Forelimb muscle (tissue), 1 donor: ENCODE data around the gene POC1B. TPM values are rescaled to one million over a fixed set of nuclear protein-coding genes. Genes with fewer than 3 reads are reported as not detected.
"Not testable (repeated sequence)": the region's sequence is repeated elsewhere in the genome, so short reads cannot be mapped to it uniquely, and the experiment has no call there.

ENCODE experiments used
- DNase-seq: peaks from one replicate; pipeline ENCODE4 v3.0.0-alpha.2; 2013; ENCODE audit warnings: low read depth
- polyA plus RNA-seq: library from polyadenylated mRNA; unstranded; fragments of 120-200 nt; gene quantifications from one replicate; pipeline ENCODE4 v1.2.1, GENCODE V29; 2013; ENCODE audit not compliant: insufficient read length

Gene POC1B
- polyA plus RNA-seq, 1 donor: 8.5 TPM

DNA sequence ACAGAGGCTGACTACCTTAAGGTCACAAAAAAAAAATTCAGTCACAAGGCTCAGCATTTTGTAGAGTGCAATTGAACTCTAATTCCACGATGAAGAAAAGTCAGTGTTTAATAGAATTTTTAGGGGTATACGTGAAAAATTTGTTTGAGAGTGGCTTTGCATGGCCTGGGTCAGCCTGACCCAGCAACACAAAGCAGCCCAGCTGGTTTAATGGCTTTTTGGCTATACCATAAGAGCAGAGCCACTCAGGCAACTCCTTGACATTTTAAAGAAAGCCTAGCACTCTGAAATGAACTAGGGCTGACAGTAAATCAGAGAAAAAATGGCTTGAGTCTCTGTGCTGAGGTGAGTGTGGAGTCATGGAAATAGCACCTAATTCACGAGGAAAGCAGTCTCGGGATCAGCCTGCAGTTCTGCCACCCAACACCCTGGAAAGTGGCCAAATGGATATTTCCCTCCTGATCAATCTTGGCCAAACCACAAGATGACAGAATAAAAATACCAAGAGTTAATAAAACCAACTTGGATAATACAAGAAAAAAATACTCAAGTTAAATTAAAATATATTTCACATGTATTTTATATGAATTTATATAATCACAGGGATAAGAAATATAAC is 60.8 kb downstream of the POC1B start:
- no peak for DNase-seq

DNA sequence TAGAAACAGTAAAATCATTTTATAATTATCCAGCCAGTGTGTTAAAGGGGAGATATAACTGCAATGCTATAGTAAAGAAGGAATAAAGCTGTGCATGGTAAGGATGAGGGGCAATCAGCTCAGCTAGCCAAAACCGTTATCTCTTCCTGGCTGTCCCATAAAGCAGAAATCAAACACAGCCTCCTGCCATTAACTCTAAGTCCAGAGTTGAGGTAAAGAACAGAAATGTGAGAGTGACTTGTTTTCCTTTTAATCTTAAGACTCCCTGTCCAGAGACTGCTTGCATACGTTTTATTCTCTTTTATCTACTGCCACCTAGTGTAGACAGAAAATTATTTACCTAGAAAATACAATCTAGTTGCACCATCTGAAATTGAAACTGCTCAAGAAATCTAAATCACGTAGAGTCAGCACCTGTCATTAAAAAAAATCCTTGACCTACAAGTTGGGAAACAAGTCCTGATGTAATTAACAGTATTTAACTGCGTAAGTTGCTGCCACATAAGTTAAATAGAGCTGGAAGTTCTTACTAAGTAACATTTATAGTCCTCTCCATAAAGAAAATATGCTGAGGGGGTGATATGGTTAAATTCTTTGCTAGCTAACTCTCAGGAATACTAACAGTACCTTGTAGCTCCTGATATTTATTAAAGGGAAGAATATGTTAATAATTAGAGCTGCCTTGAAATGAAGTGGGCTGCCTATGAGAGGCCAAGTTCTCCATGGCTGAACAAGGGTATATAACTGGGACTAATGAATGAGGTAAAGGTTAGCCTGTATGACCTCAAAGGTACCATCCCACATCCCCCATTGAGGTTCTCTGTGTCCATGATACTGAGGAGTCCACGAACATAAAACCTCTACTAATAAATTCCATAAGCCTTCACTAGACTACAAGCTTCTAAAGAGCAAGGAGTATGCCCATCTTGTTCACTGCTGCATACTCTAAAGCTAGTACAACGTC is 63.9 kb downstream of the POC1B start:
- no peak for DNase-seq

DNA sequence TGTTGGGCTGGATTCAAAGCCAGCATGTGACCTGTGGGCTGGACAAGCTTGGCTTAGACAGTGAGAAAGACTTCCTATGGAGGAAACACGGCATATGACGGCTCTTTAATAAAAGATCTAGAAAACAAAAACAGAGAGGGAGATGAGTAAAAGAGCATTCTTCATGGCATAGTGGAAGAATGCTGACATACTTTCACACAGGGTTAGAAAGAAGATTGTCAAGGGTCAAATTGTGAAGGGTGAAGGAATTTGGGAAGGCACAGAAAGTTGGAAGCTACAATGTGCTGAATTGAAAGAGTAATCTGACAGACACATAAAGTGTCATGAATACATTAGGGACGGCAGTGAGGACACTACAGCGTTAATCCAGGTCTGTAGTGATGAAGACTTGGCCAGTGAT is 64.7 kb downstream of the POC1B start:
- DNase-seq: no peak

DNA sequence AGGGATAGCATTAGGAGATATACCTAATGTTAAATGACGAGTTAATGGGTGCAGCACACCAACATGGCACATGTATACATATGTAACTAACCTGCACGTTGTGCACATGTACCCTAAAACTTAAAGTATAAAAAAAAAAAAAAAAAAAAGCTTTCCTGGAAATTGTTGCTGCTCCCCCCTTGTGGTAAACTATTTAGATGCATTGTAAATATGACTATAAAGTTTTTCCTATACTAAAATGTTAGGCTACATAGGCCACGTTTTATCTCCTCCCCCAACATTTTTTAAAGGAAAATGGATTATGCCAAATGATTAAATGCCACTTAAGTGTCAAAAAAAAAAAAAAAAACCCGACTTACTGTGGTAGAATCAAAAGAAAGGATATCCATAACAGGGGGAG is 66.6 kb downstream of the POC1B start:
- DNase-seq: not testable (repeated sequence)

DNA sequence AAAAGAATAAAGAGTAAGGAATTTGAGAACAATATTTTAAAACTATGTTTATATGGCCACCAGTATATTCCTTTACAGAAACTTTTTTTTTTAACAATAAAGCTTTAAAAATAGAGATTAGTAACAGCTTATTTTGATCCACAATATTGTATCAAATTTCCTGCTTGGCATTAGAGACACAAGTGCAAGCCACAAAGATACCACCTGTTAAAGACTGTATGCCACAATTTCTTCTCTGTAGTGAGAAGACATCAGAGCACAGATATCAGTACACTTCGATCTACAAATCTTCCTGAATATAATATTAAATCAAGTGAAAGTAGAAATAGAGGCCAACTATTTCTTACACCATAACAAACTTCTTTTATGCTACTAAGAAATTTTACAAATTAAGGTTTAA is 69.3 kb downstream of the POC1B start:
- DNase-seq: no peak

DNA sequence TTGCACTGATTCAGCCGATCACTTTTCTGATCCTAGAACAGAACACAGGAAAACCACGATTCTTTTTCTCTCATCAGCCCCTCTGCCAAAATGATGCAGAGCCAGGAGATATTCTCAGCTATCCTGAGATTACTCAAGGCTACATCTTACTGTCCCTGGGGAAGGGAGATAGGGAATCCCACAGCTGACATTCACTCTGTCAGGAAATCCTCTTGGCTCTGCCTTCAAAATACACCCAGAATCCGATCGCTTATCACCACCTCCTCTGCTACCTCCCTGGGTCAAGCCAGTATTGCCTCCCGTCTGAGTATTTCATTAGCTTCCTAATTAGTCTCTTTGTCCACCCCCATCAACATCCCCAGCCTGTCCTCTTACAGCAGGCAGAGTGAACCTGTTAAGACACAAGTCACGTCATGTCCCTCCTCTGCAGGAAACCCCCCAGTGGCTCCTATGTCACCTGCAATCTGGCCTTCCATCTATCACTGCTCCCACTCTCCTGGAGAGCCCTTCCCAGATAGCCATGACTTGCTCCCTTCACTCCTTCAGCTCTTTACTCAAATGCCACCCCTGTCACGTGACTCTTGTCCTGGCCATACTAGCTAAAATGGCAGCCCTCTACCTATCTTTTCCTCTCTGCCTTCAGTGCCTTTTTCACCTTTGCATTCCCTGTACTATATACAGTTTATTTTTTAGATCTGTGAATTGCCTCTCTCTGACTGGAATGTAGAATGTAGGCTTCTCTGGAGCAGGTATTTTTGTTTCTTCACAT is 71.6 kb downstream of the POC1B start:
- DNase-seq: no peak

DNA sequence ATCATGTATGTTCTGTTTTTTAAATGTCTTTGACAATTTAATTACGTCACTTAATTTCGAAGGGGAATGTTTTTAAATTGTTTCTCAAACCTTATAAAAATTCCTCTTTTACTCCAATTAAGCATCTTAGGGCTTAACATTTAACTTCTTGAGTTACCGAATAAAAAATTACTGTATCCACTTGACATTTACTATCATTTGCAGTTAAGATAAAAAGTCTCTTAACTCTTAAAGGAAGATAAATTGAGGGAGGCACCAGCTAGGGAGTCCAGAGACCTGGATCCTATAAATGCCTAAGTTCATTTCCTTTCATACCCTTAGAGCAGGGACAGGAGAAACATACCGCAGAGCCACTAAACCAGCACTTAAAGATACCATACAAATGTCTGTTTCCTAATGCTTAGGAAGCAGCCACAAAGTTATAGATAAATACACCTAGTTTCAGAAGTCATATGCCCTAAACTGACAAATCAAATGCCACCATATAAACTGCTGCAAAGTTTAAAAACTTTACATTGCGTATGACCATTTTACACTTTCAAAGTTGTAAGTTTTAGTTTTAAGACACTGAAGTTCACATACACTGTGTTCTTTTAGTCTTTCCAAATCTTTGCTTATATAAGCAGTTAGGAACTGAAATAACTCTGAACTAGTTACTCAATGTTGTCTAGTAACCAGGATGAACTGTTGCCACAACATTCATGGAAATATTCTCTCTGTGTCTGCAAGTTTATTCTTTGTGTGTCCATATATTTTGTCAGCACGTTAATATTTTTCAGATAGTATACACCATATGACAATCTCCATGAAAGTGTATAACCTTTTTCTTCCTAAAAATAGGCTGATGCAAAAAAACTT is 72.5 kb downstream of the POC1B start:
- DNase-seq: peak; percentile 60

DNA sequence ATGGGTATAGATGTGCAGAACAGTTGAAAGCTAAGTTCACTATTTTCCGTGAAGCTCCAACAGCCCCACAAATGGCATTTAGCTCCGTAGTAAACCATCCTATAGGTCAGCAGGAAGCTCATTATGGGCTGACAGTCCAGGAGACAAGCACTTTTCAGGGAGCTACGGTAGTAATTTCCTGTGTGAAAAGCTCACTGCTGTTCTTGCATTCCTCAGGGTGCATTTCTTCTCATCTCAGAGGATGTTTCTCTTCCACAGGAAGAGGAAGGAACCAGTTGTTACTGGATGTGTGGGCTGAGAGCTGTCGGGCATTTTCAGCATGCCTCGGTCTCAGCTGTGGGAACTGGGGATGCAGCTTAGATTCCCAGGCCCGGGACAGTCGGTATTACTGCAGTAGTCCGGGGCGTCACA is 74.0 kb downstream of the POC1B start:
- DNase-seq: no peak

DNA sequence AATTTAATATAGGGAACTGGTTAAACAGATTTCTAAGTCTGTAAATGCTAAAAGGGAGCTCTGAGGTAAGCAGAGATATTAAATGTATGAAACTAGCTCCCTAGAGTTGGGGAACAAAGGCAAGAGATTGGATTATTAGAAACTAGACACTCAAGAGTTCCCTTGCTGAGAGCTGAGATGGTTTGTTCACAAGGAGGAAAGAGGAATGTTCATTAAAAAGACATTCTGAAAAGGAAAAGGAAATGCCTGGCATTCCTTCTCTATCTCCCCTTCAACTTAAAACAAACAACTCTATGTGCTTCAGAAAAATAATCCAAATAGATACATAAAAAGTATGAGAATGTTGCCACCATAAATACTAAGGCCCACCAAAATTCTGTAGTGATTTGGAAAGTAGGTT is 74.9 kb downstream of the POC1B start:
- no peak for DNase-seq

DNA sequence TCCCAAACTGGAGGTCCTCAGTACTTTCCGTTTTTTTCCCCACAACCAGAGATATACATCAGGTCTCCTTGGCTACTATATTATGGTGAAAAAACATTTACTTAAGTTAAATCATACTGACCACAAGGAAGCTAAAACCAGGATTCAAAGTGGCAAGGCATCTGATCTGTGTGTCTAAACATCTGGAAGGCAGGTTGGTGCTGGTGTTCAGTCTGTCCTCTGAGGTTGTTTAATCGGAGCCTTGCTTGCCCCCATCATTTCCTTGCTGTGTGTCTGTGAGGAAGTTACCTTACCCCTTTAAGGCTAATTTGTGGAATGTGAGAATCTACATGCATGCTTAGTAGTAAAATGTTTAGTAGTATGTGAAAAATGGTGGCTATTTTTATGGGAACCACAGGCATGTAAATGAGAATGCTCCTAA is 76.9 kb downstream of the POC1B start:
- no peak for DNase-seq

DNA sequence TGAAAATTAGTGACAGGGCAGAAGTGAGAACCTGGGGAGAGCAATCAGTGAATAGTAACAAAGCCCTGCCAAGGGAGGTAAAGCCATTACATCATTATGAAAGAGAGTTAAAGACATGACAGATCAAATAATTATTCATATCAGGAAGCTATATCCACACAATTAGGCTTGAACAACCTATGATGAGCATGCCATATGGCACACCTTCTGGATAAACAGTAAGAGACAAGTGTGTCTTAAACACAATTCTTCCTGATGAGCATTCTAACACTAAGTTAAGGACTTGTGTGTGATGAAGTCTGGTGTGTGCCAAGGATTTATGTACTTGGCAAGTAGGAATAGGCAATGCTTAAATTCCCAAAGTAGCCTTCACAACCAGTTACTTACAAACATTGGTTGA is 77.3 kb downstream of the POC1B start:
- DNase-seq: no peak

DNA sequence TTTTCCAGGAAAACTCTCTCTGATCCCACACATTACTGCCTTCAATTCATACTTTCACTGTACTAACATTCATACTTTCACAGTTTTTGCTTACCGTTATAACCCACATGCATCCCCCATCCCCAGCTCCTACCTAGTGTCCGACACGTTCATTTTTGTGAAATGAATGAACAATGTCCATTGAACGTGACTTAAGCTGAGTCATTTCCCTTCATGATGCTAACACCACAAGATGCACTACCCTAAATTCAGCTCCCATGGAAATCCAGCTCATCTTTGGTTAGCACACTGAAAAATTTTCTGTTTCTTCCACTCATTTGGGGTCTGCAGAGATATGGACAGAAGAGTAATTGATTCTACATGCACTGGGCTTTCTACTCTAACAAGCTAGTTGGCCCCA is 85.9 kb downstream of the POC1B start:
- no peak for DNase-seq

DNA sequence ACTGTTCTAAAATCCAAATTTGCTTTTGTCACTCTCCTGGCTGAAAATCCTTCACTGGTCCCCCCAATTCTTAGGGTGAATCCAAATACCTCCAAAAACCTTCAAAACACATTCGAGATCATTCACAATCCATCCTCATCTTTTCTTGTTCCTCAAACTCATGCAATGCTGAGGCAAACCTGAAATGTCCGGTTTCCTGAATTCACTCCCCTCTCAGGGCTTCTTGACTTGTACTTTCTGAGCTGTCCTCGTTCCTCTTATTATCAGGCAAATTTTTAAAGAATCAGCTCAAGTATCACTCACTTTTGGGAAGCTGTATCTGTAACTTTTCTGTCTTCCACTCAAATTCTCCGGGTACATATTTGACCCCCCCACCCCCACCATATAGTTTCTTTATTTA is 88.6 kb downstream of the POC1B start:
- DNase-seq: no peak

DNA sequence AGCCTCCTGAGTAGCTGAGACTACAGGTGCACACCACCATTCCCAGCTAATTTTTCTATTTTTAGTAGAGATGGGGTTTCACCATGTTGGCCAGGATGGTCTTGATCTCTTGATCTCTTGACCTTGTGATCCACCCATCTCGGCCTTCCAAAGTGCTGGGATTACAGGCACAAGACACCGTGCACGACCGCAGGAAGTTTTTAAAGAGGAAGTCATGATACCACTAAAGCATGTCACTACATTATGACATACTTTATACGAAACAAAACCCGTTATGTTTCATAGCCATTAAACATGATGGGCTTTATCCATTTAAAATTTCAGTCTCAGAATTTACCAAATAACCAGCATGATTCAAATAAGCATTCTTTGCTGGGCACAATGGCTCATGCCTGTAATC is 89.8 kb downstream of the POC1B start:
- no peak for DNase-seq

DNA sequence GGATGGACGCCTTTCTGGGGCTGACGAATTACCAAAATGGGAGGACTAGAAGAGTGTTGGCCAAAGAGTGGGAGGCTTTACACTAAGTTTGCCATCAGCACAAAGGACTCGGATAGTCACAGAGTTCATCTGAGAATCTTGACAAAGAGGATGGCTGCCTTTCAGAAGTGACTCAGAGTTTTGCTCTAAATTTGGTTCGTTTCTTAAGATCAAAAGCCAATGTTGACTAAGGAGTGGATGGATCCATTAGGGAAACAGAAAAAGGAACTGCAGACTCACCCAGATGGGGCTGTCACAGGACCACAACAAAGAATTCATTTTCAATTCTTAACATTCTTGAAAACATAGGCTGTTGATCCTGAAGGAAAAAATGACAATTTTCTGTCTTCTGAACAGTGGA is 92.2 kb downstream of the POC1B start:
- no peak for DNase-seq

DNA sequence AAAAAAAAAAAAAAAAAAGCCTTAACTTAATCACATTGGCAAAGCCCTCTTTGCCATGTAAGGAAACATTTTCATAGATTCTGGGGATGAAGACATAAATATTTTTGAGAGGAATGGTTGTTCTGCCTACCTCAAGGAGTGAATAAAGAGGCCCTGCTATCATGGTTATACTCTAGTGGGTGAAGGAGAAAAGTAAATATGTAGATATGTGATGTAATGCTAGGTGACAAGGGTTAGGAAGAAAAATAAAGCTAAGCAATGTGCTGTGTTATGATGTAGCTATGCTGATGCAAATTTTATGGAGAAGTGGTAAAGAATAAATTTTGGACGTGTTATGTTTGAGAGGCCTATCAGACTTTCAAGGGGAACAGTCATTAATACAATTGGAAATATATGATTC is 93.5 kb downstream of the POC1B start:
- DNase-seq: no peak

DNA sequence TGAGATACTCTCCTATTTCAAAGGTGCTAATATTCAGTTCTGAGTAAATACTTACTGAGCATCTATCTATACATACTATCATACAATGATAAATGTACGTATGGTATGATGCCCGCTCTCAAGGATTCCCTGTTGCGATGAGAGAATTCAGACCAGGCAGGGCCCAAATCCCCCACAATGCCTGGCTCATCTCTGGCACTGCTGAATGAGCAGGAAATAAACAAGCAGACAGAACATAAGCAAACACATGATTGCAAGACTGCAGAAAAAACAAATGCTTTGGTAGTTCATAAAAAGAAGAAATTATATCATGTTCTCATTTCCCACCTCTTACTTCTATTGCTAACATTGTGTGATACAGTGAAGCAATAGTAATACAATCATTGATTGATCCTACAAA is 96.3 kb downstream of the POC1B start:
- no peak for DNase-seq

DNA sequence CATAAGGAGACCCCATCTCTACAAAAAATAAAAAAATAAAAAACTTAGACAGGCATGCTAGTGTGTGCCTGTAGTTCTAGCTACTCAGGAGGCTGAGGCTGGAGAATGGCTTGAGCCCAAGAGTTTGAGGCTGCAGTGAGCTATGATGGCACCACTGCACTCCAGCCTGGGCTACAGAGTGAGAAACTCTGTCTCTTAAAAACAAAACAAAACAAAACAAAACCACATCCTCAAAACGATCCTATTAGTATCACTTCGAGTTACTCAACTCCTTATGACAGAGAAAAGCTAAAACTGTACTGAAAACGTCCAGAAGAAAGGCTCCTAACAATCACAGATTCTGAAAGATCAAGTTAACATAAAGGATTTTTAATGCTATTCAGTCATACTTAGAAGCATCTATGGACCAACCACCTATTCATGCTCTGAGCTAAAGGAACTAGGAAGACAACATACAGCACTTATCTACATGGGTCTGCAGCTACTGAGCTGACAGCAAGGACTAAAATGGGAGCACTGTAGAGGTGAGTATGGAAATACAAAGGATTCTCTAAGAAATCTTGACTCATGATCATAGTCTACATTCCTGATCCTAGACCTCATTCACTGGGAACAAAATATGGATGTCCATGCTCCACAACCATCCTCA is 98.2 kb downstream of the POC1B start:
- no peak for DNase-seq

DNA sequence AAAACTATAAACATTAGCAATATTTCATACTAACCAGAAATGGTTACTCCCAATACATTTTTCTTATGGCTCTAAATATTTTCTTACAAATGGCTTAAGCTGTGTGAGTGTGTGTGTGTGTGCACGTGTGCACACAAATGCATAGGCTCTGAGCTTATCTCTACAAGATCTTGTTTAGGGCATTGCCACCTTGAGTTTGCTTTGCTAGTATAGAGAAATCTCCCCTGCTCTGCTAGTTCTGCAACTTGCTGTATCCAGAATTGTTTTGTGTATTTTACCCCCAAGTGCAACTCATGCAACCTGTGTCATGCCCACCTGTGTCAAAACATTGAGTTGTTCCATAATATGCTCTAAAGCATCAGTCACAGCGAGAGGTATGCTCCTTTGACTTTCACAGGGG is 101.0 kb downstream of the POC1B start:
- DNase-seq: no peak

DNA sequence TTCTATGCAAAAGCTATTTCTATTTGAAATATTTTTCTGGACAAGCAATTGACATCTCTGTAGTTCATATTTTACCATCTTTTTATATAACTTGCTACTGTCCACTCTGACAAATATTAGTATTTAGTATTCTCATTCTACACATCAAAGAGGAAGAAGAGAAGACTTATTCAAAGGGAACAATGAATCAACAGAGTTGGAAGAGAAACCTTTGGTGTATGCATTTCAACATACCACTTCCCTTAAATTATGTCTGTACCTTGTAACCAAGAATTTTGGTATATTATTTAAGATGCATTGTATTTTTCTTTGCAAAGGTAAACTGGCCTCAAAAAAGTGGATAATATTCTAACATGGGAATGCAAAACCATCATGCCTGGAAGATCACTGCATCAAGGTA is 101.5 kb downstream of the POC1B start:
- no peak for DNase-seq
